GM21737 (cell line): ENCODE results near the gene DAPK1.
"Not testable (repeated sequence)": the region's sequence is repeated elsewhere in the genome, so short reads cannot be mapped to it uniquely, and the experiment has no call there.

ENCODE experiments used
- ATAC-seq: cut with Tn5 transposase; IDR thresholded peaks from one replicate; pipeline ENCODE4 v1.9.1; 2021; ENCODE audit warnings: mild to moderate bottlenecking, moderate library complexity; ENCODE audit not compliant: unreplicated experiment

Gene DAPK1

DNA sequence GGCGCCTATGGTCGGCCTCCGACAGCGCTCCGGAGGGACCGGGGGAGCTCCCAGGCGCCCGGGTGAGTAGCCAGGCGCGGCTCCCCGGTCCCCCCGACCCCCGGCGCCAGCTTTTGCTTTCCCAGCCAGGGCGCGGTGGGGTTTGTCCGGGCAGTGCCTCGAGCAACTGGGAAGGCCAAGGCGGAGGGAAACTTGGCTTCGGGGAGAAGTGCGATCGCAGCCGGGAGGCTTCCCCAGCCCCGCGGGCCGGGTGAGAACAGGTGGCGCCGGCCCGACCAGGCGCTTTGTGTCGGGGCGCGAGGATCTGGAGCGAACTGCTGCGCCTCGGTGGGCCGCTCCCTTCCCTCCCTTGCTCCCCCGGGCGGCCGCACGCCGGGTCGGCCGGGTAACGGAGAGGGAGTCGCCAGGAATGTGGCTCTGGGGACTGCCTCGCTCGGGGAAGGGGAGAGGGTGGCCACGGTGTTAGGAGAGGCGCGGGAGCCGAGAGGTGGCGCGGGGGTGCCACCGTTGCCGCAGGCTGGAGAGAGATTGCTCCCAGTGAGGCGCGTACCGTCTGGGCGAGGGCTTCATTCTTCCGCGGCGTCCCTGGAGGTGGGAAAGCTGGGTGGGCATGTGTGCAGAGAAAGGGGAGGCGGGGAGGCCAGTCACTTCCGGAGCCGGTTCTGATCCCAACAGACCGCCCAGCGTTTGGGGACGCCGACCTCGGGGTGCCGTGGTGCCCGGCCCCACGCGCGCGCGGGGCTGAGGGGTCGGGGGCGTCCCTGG, 561 bp downstream of the DAPK1 start:
- ATAC-seq: no peak

DNA sequence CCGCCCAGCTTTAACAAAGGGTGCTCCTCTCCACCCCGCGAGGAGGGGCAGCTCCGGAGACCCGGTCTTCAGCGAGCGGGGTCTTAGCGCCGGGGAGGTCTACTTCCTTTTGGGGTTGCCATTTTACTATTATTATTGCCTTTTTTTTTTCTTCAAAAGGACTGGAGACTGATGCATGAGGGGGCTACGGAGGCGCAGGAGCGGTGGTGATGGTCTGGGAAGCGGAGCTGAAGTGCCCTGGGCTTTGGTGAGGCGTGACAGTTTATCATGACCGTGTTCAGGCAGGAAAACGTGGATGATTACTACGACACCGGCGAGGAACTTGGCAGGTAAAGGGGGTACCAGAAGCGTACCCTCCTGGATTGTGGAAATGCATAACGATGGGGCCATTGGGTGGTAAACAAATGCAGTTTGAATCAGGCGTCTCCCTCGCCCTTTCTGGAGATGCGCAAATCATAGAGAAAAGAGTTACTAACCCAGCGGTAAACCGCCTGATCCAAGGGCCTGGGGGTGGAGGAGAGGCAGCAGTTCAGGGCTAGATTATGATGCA, 1.2 kb downstream of the DAPK1 start:
- no peak for ATAC-seq

DNA sequence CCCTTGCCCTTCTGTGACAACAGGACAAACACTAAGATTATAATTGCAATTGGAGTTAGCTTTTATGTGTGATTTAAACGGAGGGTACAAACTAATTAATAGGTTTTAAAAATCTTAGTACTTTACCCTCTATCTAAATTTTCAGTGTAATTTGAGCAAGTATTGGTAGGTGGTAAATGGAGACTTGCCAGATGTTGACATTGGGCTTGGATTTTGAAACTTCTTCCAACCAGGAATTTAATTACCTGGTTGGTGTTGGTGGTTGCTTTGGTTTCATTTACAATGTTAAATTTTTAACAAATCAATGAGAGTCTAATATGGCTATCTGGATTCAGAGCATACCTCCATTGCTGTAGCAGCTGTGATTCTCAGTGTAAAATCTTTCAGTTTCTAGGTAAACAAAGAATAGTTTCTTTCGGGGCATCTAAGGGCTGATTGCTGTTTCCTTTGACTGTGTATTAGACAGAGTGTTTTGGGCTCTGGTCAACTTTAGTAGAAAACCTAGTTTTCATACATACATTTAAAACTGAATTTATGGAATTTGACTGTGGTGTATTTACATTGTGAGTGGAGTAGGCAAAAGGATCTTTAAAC, 1.9 kb downstream of the DAPK1 start:
- peak; percentile 45 for ATAC-seq

DNA sequence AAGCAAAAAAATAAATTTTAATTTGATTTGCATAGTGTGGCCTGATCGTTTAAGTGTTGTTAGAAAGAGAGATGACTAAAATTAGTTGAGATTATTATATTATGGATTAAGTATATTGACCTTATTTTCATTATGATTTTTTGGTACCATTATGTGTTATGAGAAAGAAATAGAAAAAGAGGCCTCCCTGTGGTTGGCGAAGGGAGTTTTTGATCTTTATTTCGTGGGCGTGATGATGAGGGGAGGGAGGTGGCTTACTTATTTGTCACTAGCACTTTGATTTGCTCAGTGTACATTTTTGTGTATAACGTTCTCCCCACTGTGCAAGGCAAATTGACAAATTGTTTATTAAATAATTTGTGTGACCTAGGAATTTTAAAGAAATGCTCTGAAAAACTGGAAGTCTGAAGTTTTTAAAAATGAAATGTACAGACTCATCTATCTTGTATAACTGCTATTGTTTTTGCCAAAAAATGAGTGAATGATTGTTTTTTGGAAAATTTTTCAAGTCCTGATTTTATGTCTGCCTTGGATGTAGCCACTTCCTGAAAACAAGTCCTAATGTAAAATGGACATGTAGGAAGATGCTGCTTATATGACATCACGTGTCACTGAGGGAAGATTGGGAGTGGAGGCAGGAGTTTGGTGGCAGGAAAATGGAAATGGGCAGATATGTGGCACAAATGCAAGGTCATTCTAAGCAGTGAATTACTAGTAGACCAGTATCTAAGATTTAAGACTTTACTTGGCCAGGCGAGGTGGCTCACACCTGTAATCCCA, 3.0 kb downstream of the DAPK1 start:
- no peak for ATAC-seq

DNA sequence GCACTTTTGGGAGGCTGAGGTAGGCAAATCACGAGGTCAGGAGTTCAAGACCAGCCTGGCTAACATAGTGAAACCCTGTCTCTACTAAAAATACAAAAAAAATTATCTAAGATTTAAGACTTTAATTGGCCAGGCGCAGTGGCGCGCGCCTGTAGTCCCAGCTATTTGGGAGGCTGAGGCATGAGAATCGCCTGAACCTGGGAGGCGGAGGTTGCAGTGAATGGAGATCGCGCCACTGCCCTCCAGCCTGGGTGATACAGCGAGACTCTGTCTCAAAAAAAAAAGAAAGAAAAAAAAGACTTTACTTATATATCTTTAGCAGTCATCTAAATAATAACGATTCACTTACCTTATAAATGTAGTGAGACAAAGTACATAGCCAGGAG, 3.6 kb downstream of the DAPK1 start:
- ATAC-seq: not testable (repeated sequence)

DNA sequence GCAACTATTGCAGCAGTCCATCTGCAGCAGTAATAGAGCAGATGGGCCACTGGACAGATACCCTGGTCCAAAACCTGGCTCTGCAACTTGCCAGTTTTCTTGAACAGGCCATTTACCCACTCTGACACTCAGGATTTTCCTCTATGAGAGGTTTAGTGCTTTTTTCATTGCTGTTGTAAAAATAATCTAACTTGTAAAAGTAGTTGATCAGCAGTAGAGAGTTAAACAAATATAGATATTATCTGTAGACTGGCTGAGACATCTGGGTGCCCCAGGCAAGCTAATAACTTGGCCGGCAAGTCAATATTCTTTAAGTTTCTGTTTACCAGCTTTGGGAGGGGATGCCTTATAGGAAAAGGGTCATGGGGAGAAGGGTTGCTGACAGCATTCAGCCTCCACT, 4.1 kb downstream of the DAPK1 start:
- ATAC-seq: no peak

DNA sequence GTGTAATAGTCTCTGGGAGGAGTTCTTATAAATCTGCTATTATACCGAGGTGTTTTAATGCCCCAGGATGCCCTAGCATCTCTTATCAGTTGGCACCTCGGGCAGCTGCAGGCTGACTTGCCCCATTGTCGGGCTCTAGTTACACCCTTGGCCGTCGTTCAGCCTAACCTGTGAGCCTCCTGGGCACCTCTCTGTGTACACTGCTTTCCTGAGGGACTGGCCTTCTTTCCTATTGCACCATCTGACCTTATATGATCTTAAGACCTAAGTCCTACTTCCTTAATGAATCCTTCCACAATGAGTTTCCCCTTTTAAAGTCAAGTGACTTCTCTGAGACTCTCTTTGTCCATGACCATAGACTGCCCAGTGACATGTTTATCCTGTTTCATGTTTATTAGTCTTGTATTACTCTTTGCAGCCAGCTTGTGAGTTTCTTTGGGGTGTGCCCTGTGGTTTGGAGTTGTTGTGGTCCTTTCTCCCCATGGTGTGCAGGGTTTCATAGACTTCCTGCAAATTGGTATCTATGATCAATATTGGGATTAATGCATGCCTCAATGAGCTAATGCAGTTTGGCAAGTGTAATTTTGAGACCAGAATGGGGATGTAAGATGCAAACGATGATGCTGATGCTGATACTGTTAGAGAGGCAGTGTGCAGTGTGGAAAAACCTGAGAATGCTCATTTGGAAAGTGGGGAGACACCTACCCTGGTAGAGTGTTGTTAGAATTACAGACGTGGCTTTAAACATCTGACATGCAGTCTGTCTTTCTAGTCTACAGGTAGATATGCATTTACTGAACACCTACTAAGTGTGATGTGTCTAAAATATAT, 4.9 kb downstream of the DAPK1 start:
- no peak for ATAC-seq

DNA sequence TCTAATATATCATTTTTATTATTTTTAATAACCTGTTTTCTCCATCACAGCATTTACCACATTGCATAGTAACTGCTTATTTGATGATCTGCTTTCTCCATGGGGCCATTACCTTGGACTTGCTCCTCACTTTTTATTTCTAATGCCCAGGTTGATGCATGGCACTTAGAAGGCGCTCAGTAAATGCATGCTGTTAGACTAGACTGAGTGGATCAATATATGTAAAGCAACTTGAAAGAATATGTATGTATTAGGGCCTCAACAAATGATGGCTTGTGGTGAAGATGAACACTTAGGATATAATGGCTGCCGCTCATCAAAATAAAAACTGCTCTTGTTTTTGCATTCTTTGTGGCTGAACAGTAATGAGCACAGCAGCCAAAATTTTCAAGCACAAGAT, 5.8 kb downstream of the DAPK1 start:
- no peak for ATAC-seq

DNA sequence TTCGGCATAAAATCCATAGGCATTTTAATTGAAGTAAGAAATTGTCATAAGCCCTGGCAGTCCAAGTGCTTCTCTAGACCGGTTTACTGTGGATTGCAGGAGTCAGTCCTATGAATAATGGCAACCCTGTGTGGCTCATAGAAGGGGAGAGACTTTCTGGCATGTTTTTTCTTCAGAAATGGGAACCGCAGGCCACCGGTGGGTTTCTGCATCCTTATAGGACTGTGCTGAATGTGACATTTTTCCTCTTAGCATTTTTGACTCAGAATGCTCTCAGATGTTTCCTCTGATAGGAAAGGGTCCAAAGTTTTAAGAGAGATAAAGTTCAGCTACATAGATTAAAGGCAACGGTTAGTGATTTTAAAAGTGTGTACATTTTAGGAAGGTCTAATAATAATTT, 6.3 kb downstream of the DAPK1 start:
- ATAC-seq: no peak

DNA sequence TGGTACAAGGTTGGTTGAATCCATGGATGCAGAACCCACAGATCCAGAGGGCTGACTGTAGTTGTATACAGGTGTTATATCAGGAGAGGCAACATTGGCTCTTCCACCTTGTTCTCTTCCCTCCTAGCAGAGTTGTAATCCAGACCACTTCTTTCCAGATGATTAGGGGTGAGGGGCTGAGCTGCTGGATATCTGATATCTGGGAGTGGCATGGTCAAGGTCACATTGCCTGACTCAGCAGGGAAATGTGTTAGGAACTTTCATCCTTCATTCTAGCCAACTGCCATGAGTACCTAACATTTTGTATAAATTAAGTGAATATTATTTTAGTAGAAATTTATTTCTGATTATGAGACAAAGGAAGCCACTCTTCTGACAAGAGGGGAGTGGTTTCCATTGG, 7.3 kb downstream of the DAPK1 start:
- ATAC-seq: no peak

DNA sequence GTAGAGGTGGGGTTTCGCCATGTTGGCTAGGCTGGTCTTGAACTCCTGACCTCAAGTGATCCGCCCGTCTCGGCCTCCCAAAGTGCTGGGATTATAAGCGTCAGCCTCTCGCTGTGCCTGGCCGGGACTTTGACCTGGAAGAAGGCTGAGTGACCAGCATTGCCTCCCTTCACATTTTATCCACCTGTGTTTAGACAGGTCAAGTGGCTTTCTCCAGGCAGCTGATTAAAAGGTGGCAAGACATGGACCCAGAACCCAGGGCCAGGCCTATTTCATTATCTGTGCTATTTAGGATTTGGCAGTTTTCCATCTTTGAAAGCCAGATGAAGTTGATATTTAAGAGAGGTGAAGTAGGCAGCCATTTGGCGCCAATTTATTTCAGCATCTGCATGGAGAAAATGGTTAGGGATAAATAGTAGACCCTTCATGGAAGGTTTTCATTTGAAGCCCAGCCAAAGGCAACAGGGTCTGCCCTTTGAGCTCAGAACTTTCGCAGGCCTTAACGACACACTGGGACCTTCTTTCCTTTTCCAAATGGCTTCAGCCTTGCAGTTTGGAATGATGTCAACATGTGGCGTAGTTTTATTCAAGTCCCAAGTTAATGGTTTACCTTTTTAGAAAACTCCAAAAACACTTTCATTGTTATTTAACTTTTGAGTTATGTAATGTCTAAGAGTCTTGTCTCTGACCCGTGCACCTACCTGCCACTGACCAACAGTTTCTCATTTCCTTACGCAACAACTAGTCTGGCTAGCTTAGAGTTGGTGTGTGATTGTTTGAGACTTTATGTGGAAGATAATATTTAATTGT, 8.4 kb downstream of the DAPK1 start:
- no peak for ATAC-seq

DNA sequence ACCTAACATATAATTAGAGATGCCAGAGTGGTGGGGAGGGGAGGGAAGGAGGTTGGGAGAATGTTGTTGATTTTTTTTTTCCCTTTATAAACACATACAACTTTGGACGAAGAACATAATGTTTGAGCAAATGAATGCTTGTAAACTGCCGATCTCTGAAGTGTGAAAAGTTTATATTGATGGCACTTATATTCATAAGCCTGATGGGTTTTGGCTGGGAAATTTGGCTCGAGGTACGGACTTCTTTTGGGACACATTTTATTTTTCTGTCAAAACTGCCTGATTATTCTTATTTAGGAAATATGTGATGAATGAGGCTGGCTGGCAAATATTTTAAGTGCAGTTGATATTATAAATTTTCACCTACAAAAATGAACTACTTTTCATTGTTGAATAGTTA, 9.9 kb downstream of the DAPK1 start:
- ATAC-seq: no peak

DNA sequence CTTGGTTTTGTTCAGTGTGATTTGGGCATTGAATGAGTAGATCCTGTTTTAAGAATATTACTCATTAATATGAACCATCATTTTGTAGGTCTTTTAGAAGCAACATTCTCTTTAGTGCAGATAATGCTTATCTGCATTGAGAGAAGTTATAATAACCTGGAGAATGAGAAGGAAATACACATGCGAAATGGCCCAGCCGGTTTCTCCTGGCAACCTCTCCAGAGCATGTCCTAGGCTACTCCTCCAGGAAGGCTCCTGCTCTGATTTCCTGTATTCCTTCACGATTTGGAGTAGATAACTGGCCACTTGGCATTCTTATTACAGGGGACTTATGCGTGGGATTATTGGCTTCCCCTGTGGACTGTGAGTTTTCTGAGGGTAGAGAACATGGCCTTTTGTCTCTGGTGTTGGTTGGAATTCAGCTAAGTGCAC, 12.6 kb downstream of the DAPK1 start:
- ATAC-seq: no peak

DNA sequence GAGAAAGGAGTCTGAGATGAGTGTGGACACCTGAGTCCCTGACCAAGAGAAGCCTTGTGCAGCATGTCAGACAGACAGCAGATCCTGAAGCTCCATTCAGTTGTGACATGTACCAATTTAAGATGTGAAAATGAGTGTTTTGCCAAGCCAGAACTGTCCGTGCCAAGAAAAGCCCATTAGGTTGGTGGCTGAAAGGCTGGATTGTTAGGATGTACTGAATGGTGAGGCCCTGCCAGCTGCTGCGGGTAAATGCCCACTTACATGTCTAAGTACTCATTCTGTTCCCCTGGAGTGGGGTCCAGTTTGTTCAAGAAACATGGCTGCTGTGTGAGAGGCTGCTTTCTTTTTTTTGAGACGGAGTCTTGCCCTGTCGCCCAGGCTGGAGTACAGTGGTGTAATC, 14.6 kb downstream of the DAPK1 start:
- ATAC-seq: no peak

DNA sequence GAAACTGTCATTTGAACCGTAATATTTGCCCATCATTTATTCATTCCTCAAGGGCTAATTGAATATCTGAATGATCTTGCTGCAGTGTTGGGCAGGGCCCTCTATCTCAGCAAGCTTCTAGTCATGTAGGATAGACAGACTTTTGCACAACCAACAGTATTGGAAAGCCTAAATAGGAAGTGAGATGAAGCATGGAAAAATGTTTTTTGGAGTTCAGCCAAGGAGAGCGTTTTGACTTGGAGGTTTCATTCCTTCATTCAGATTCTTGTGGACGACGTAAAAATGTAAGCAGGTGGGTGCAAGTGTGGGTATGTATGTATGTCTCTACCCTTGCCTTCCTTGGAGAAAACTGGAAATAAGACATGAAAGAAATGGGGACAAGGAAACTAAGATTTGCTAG, 15.5 kb downstream of the DAPK1 start:
- no peak for ATAC-seq

DNA sequence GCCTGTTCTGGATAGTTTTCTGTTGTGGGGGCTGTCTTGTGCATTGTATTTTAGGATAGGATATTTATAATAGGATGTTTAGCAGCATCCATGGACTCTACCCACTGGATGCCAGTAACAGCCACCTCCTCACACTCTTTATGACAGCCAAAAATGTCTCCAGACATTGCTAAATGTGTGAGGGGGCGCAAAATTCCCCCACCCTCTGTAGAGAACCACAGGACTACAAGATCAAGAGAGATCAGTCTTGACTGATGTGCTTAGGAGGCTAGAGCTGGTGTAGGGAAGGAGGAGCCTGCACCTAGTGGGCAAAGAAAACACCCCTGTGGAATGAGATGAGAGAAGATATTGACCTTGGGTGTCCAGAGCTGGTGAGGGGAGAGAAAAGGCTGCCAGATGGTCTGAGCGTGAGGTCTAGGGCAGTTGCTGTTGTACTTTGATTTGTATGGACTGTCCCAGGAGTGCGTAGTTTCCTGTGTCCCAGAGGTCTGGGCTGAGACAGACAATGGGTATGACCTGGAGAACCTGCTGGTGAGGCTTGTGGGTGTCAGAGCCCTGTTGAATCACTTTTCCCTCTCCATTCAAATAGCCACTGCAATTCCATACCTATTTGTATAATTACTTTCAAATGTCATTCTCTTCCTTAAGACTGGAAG, 16.3 kb downstream of the DAPK1 start:
- no peak for ATAC-seq

DNA sequence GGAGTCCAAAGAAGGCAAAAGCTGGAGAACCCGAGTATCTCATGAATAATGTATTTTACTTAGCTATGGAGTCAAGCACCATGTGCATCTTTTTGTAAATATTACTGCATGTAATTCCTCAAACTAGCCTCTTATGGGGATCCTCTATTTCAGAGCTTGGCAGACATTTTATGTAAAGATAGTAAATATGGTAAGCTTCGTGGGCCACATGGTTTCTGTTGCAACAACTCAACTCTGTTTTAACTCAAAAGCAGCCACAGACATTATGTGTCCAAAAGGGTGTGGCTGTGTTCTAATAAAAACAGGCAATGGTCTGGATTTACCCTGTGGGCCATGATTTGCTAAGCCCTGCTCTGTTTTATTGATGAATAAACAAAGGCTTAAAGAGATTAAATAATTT, 17.3 kb downstream of the DAPK1 start:
- ATAC-seq: no peak

DNA sequence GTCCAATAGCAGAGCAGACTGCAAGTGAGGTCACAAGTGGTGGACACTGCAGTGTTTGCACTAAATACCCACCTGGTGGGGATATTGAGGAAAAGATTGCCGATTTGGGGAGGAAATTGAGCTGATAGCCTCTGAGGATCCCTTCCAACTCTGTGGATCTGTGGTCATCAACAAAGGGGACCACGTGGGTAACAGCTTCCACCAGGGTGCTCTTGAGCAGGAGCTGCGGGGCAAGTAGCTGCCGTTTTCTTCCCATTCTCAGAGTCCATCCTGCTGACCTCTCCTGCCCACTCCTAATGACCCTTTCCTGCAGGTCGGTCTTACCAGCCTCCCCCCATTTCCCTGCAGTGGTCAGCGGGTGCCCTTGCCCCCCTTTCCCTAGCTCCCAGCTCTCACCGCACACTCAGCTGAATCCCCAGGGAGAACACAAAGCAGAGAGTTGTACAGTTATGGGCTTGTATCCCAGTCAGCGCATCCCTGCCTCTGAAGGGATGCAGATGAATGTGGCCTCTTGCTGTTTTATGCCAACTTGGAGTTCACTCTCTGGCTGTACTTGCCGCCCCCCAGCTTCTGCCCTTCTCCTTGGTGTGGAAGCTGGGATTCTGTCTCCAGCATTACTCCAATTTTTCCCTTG, 18.0 kb downstream of the DAPK1 start:
- ATAC-seq: no peak
